Aorta (tissue), 5 donors: ENCODE results near the gene EN1. TPM values are rescaled to one million over a fixed set of nuclear protein-coding genes. Genes with fewer than 3 reads are reported as not detected.

Source experiments
- ATAC-seq: fragments of 200-7000 bp; cut with Tn5 transposase; one replicate; pipeline ENCODE4 v1.9.1; 2022; ENCODE audit warnings: moderate library complexity; ENCODE audit not compliant: low FRiP score
- DNase-seq, 2 donors: peaks; one replicate each; pipeline ENCODE4 v3.0.0-alpha.2; 2020
- H3K27ac ChIP-seq, 2 donors: one replicate each; pipeline ENCODE4 v1.5.1; 2013; ENCODE audit warnings: low read length in 2 of 2, mild to moderate bottlenecking in 2 of 2, moderate library complexity in 2 of 2, control low read depth in 1 of 2, inconsistent platforms in 1 of 2, low read depth in 1 of 2
- H3K27me3 ChIP-seq, 2 donors: one replicate each; pipeline ENCODE4 v1.6.1; 2013; ENCODE audit warnings: control low read depth in 1 of 2, low read length in 1 of 2, mild to moderate bottlenecking in 1 of 2, moderate library complexity in 1 of 2; ENCODE audit not compliant: insufficient read depth in 2 of 2, control insufficient read depth in 1 of 2
- H3K36me3 ChIP-seq, 2 donors: one replicate each; pipeline ENCODE4 v1.6.1; 2013; ENCODE audit warnings: control low read depth in 1 of 2, low read length in 1 of 2, mild to moderate bottlenecking in 1 of 2; ENCODE audit not compliant: insufficient read depth in 2 of 2, control insufficient read depth in 1 of 2
- H3K4me1 ChIP-seq, 2 donors: one replicate each; pipeline ENCODE4 v1.6.1; 2013; ENCODE audit warnings: low read length in 2 of 2, control low read depth in 1 of 2, mild to moderate bottlenecking in 1 of 2, moderate library complexity in 1 of 2; ENCODE audit not compliant: insufficient read depth in 2 of 2, control insufficient read depth in 1 of 2
- H3K4me3 ChIP-seq, 2 donors: one replicate each; pipeline ENCODE4 v1.5.1; 2013; ENCODE audit warnings: low read length in 2 of 2, control low read depth in 1 of 2, mild to moderate bottlenecking in 1 of 2
- H3K9me3 ChIP-seq: one replicate; pipeline ENCODE4 v1.6.1; 2013; ENCODE audit warnings: mild to moderate bottlenecking, low read length; ENCODE audit not compliant: control insufficient read depth
- WGBS, 2 donors: extraction: QIAGEN DNeasy Blood & Tissue Kit; methylation state at CpG; one replicate each; pipeline ENCODE4 v1.1.7; 2013; 5-methylcytosine and 5-hydroxymethylcytosine counted together
- intact Hi-C, 2 donors: fragments of 100-400 bp; cut with DNase I; formaldehyde crosslinking; loops; one replicate each; pipeline versions ENCODE4 v1.14.2 to v1.15.0; 2022
- polyA plus RNA-seq, 2 donors: library from polyadenylated mRNA; stranded (reverse); fragments of 200-250 nt; gene quantifications; one replicate each; pipeline ENCODE4 v1.2.3, GENCODE V29; 2013
- total RNA-seq, 2 donors: library from RNA; stranded (reverse); fragmentation: NEBNext Ultra II Directional; extraction: Animal tissue kit (Norgen Biotek cat#: 25700); gene quantifications; one replicate each; pipeline ENCODE4 v1.2.1, GENCODE V29; 2021
- donor health status: healthy with polysubstance abuse.
- donor health status: Bipolar disorder and iron deficiency.
- donor health status: DM: no; HTN: no; CAD: no.
- donor health status: DM: no; HTN: no; CAD: no.
- donor health status: DM: yes; HTN: yes; CAD: no.

The EN1 gene
- total and polyA plus RNA-seq, 4 donors, result not detected

- intact Hi-C loops, result no loop called here
Measured at GRCh38 chr2:118846442-118846952, 951 bp downstream of the EN1 start.

DNA sequence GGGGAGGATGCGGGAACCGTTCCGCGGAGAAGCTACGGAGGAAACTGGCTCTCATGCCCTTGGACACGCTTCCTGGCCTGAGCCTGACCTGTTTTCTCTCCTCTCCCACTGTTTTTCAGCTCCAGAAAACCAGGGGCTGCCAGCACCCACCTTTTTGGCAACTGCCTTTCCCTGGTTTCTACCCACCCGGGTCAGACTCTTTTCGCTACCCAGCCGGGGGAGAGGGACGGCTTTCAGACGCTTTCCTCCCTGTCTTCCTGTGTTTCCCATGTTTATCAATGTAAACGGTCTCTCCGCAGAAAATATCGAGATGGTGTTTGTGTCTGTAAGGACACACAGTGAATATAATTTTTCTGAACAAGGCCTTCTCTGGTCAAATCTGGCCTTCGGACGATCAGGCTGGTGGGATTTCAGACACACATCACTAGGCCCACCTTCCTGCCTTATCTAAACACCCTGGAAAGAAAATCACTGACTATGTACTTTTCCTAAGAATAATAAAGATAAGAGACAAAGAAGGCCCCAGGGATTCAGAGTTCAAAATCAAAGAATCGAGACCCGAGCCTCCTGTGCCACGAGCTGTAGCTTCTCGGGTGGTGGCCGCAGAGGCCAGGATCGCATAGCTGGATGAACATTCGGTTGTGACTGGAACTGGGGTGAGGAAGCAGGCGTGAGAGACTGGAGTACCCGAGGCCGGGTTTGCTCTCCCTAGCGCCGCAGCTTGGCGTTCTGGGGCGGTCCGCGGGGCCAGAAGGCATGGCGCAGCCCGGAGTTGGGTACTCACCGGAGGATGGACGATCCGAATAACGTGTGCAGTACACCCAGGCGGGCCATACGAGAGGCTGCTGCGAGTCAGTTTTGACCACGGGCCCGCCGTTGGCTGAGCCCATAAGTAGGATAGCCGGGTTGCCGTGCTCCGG, 1.7 kb downstream of the EN1 start:
- no peaks in the 10 kb centered on the region for H3K9me3 ChIP-seq
- H3K4me3 ChIP-seq, result no peak overlapping the region
- no peaks in the 10 kb centered on the region for H3K36me3 ChIP-seq
- WGBS, 2 donors, result 13 to 14% methylated on average over 43 to 47 of the region's 47 CpGs
- intact Hi-C loops, result no loop called here
- H3K4me1 ChIP-seq, result no peaks in the 10 kb centered on the region
- no peaks in the 10 kb centered on the region for H3K27me3 ChIP-seq
- no peak overlapping the region for H3K27ac ChIP-seq
- no peak for ATAC-seq
- DNase-seq, result no peak

More at GRCh38 chr2:118846442-118846952, 951 bp downstream of the EN1 start:
- 1 to 2% methylated on average over 40 to 63 of the region's 63 CpGs for WGBS, 2 donors
- Histone ChIP-seq H3K4me1 (no peaks in the 10 kb centered on the region), H3K4me3 (peak overlapping the region; percentile 15 to 41), H3K27ac (no peak overlapping the region), H3K27me3 (no peaks in the 10 kb centered on the region), H3K36me3 (no peaks in the 10 kb centered on the region), H3K9me3 (no peaks in the 10 kb centered on the region)
- ATAC-seq (no peak), DNase-seq (no peak)

GRCh38 chr2:118845005-118845521, 2.4 kb downstream of the EN1 start:
- 9 to 10% methylated on average over 41 to 43 of the region's 43 CpGs for WGBS, 2 donors
- intact Hi-C loops, result no loop called here
- Histone ChIP-seq H3K9me3 (no peaks in the 10 kb centered on the region), H3K4me1 (no peaks in the 10 kb centered on the region), H3K4me3 (no peak overlapping the region), H3K36me3 (no peaks in the 10 kb centered on the region), H3K27me3 (no peaks in the 10 kb centered on the region), H3K27ac (no peak overlapping the region)
- no peak for DNase-seq
- ATAC-seq, result no peak

GRCh38 chr2:118844261-118845004, 3.0 kb downstream of the EN1 start:
- DNase-seq, result no peak
- Histone ChIP-seq H3K36me3 (no peaks in the 10 kb centered on the region), H3K27me3 (no peaks in the 10 kb centered on the region), H3K4me3 (no peak overlapping the region), H3K9me3 (no peaks in the 10 kb centered on the region), H3K4me1 (no peaks in the 10 kb centered on the region), H3K27ac (no peak overlapping the region)
- 40 to 47% methylated on average over 8 of the region's 8 CpGs for WGBS, 2 donors
- no peak for ATAC-seq
- intact Hi-C loops, result no loop called here

DNA sequence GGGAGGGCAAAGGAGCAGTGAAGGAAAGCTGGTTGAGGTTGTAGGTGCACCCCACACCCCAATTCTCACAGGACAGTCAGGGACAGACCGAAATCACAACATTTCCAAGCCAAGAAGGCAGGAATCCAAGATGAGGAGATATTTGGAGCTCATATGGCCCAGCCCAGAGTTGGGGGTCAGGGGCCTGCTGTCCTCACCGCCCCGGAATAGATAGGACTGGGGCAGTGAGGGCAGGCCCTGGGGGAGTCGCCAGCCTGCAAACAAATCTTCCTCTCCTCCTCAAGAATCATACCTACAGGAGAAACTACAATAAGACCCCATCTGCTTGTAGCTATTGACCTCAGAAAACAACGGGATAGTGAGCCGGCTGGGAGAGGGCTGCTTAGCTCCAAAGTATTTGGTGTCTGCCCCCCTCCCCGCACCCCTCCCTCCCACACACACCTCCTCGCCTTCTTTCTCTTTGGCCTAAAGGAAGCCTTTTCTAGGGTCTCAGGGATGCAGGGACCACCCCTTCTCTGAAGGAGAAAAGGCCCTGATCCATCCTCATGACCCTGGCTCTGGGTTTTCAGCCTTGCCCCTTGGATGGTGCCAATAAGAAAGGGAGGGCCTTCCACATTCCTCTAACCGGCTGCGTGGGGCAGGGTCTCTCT, 3.8 kb downstream of the EN1 start:
- H3K4me1 ChIP-seq, result no peaks in the 10 kb centered on the region
- intact Hi-C loops, result no loop called here
- no peaks in the 10 kb centered on the region for H3K27me3 ChIP-seq
- H3K36me3 ChIP-seq, result no peaks in the 10 kb centered on the region
- H3K27ac ChIP-seq, result no peak overlapping the region
- no peaks in the 10 kb centered on the region for H3K9me3 ChIP-seq
- WGBS, 2 donors, result 35 to 51% methylated on average over 10 of the region's 10 CpGs
- DNase-seq (no peak), ATAC-seq (no peak)
- no peak overlapping the region for H3K4me3 ChIP-seq

GRCh38 chr2:118842661-118843482, 4.6 kb downstream of the EN1 start:
- intact Hi-C loops, result no loop called here
- Histone ChIP-seq H3K36me3 (no peaks in the 10 kb centered on the region), H3K4me3 (peak overlapping the region in 1 of 2 donors; percentile 4), H3K9me3 (no peaks in the 10 kb centered on the region), H3K4me1 (no peaks in the 10 kb centered on the region), H3K27ac (no peak overlapping the region), H3K27me3 (no peaks in the 10 kb centered on the region)
- WGBS, 2 donors, result 6 to 7% methylated on average over 54 to 60 of the region's 60 CpGs
- DNase-seq (no peak), ATAC-seq (no peak)

DNA sequence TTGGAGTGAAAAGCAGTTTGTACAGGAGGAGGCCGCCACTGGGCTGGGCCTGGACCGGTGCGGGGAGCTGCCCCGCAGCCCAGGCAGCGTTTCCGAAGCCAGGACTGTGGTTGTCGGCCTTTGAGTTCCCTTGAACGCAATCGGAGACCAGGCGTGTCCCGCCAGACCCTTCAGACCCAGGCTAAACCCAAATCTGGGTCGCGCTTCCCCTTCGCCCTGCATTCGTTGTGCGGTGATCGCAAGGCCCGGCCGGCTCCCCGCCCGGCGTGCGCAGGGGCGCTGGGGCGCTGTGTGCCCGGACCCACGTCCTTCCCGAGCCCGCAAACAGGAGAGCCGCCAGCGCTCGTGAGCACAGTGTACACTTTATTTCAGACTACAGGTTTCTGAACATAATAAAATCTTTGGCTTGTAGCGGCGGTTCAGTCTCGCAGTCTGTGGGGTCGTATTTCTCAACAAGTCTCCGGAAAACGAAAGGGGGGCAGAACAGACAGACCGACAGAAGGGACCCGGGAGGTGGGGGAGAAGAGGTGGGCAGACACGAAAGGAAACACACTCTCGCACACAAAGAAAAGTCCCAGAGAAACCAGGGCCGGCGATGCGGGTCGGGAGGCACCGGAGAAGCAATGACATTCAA, 5.5 kb downstream of the EN1 start:
- H3K4me1 ChIP-seq, result no peaks in the 10 kb centered on the region
- ATAC-seq, result no peak
- DNase-seq, result no peak
- no peak overlapping the region for H3K4me3 ChIP-seq
- 12 to 16% methylated on average over 47 of the region's 47 CpGs for WGBS, 2 donors
- H3K36me3 ChIP-seq, result no peaks in the 10 kb centered on the region
- H3K27ac ChIP-seq, result no peak overlapping the region
- intact Hi-C loops, result no loop called here
- H3K27me3 ChIP-seq, result no peaks in the 10 kb centered on the region
- no peaks in the 10 kb centered on the region for H3K9me3 ChIP-seq
